Measurements from ENCODE around the gene CCT7.

The CCT7 gene

GRCh38 chr2:73269686-73270465, 35.8 kb downstream of the CCT7 start:
- DNase-seq: no peak

- no peak for DNase-seq
Measured at GRCh38 chr2:73272270-73272669, 38.2 kb downstream of the CCT7 start.

GRCh38 chr2:73279852-73280251, 45.7 kb downstream of the CCT7 start:
- no peak for DNase-seq

GRCh38 chr2:73281244-73281643, 47.1 kb downstream of the CCT7 start:
- no peak for DNase-seq

- DNase-seq: no peak
Measured at GRCh38 chr2:73282924-73283544, 48.9 kb downstream of the CCT7 start.

- no peak for DNase-seq
Measured at GRCh38 chr2:73283545-73284295, 49.6 kb downstream of the CCT7 start.

- DNase-seq: no peak
Measured at GRCh38 chr2:73284296-73285158, 50.4 kb downstream of the CCT7 start, which contains the start of gene FBXO41. TSS of gene FBXO41 (minus strand) at chr2:73284478. CDS start at chr2:73269630, 14,848 bp downstream.

GRCh38 chr2:73285159-73285739, 51.1 kb downstream of the CCT7 start:
- no peak for DNase-seq

GRCh38 chr2:73286134-73286655, 52.1 kb downstream of the CCT7 start:
- DNase-seq: no peak

- no peak for DNase-seq
Measured at GRCh38 chr2:73289304-73289703, 55.2 kb downstream of the CCT7 start.

GRCh38 chr2:73290049-73290839, 56.1 kb downstream of the CCT7 start:
- no peak for DNase-seq

GRCh38 chr2:73291093-73291460, 57.0 kb downstream of the CCT7 start:
- no peak for DNase-seq

- peak; percentile 63 for DNase-seq
Measured at GRCh38 chr2:73291461-73292315, 57.6 kb downstream of the CCT7 start.

GRCh38 chr2:73292316-73292905, 58.3 kb downstream of the CCT7 start:
- DNase-seq: peak; percentile 62

GRCh38 chr2:73292906-73293533, 58.9 kb downstream of the CCT7 start:
- peak; percentile 66 for DNase-seq

- DNase-seq: peak; percentile 100
Measured at GRCh38 chr2:73293534-73294171, 59.5 kb downstream of the CCT7 start, which contains the start of gene EGR4. TSS of gene EGR4 (minus strand) at chr2:73293548. CDS start at chr2:73293317, 231 bp downstream.

GRCh38 chr2:73294239-73294638, 60.1 kb downstream of the CCT7 start:
- no peak for DNase-seq

GRCh38 chr2:73295751-73296400, 61.8 kb downstream of the CCT7 start:
- DNase-seq: no peak
